MCF 10A (cell line): ENCODE data around the gene NLRC5. TPM values are rescaled to one million over a fixed set of nuclear protein-coding genes. Genes with fewer than 3 reads are reported as not detected.
A peak's percentile ranks its signal among the peaks of the same experiment; 100 is the strongest.

ENCODE experiments used
- BruUV-seq: library from RNA; stranded (reverse); fragments of 400-500 nt; replicated peaks from 2 replicates; lab custom pipeline; 2021; lab: Mats Ljungman, UMichigan
- CTCF ChIA-PET: fragments of 300-600 bp; sonication (Branson Sonifier 250); formaldehyde crosslinking; extraction: SDS; loops from one replicate; lab custom pipeline; 2021; ENCODE audit warnings: antibody characterized with exemption, inconsistent platforms; lab: Yijun Ruan, JAX
- POLR2A ChIA-PET: fragments of 300-600, 350-650 bp; sonication (Branson Sonifier 250); formaldehyde crosslinking; extraction: SDS; loops from one replicate; lab custom pipeline; 2020; ENCODE audit warnings: antibody characterized with exemption, inconsistent platforms; lab: Yijun Ruan, JAX
- DNase-seq: peaks from one replicate; pipeline ENCODE4 v3.0.0-alpha.2; 2018; ENCODE audit not compliant: unreplicated experiment
- H3K27ac Mint-ChIP-seq: one replicate; pipeline ENCODE4 v1.8.0; 2022; ENCODE audit warnings: mild to moderate bottlenecking, low read depth, mixed read lengths; ENCODE audit not compliant: unreplicated experiment
- H3K27me3 Mint-ChIP-seq: one replicate; pipeline ENCODE4 v1.8.0; 2022; ENCODE audit warnings: mixed read lengths; ENCODE audit not compliant: insufficient read depth, unreplicated experiment
- H3K36me3 Mint-ChIP-seq: one replicate; pipeline ENCODE4 v1.8.0; 2022; ENCODE audit warnings: mild to moderate bottlenecking, moderate library complexity, mixed read lengths; ENCODE audit not compliant: insufficient read depth, unreplicated experiment
- H3K4me1 Mint-ChIP-seq: one replicate; pipeline ENCODE4 v1.8.0; 2022; ENCODE audit warnings: mixed read lengths; ENCODE audit not compliant: insufficient read depth, unreplicated experiment
- H3K4me3 Mint-ChIP-seq: one replicate; pipeline ENCODE4 v1.8.0; 2022; ENCODE audit warnings: mild to moderate bottlenecking, moderate library complexity, mixed read lengths; ENCODE audit not compliant: unreplicated experiment
- H3K9me3 Mint-ChIP-seq: one replicate; pipeline ENCODE4 v1.8.0; 2022; ENCODE audit warnings: mixed read lengths; ENCODE audit not compliant: unreplicated experiment
- CTCF ChIP-seq: fragments of 200-600 bp; IDR thresholded peaks from one replicate; pipeline ENCODE4 v1.8.0; 2022; ENCODE audit warnings: antibody characterized with exemption, mild to moderate bottlenecking; ENCODE audit not compliant: unreplicated experiment
- intact Hi-C: fragments of 100-400 bp; cut with micrococcal nuclease; formaldehyde crosslinking; loops from 2 replicates; pipeline ENCODE4 v1.14.1; 2022
- total RNA-seq: library from RNA; stranded (reverse); gene quantifications from 2 replicates; pipeline ENCODE4 v1.2.3, GENCODE V29; 2022

NLRC5 gene
- total RNA-seq, 1 experiment from 2014 or later, result 8.0 TPM

GRCh38 chr16:57044931-57045693 lies 55.8 kb downstream of the NLRC5 start:
- no peak for DNase-seq
- POLR2A ChIA-PET, result interaction anchor here (0.9 kb wide), 1 partner anchor 41 kb away, joined by 4 read pairs; no protein-coding TSS in a partner anchor
- no peak for TF ChIP-seq CTCF
- BruUV-seq, result no TSS peak
- peaks cover 8% of the 10 kb centered on the region for H3K9me3 Mint-ChIP-seq
- no peaks in the 10 kb centered on the region for H3K36me3 Mint-ChIP-seq
- intact Hi-C loops, result no loop called here
- no peak overlapping the region for H3K4me3 Mint-ChIP-seq
- no peak overlapping the region for H3K27ac Mint-ChIP-seq
- H3K27me3 Mint-ChIP-seq, result no peaks in the 10 kb centered on the region
- no peaks in the 10 kb centered on the region for H3K4me1 Mint-ChIP-seq
- CTCF ChIA-PET, result interaction anchor here (0.7 kb wide), 1 partner anchor 16 kb away, joined by 3 read pairs; no protein-coding TSS in a partner anchor

GRCh38 chr16:57045694-57046381 lies 56.5 kb downstream of the NLRC5 start:
- no TSS peak for BruUV-seq
- ChIA-PET CTCF (interaction anchor here (0.7 to 1.2 kb wide), 2 partner anchors 13 to 16 kb away, joined by 3 read pairs; no protein-coding TSS in a partner anchor), POLR2A (interaction anchor here (0.9 kb wide), 1 partner anchor 42 kb away, joined by 4 read pairs; no protein-coding TSS in a partner anchor)
- no peaks in the 10 kb centered on the region for H3K36me3 Mint-ChIP-seq
- no peak overlapping the region for H3K4me3 Mint-ChIP-seq
- H3K9me3 Mint-ChIP-seq, result peaks cover 6% of the 10 kb centered on the region
- peak; percentile 18 for DNase-seq
- no peaks in the 10 kb centered on the region for H3K27me3 Mint-ChIP-seq
- H3K4me1 Mint-ChIP-seq, result no peaks in the 10 kb centered on the region
- intact Hi-C loops, result no loop called here
- TF ChIP-seq CTCF, result no peak
- H3K27ac Mint-ChIP-seq, result no peak overlapping the region

GRCh38 chr16:57048095-57048494 lies 58.7 kb downstream of the NLRC5 start:
- CTCF ChIA-PET, result interaction anchor here (0.7 kb wide), 1 partner anchor 13 kb away, joined by 3 read pairs; no protein-coding TSS in a partner anchor
- intact Hi-C loops, result no loop called here
- H3K4me1 Mint-ChIP-seq, result no peaks in the 10 kb centered on the region

More at GRCh38 chr16:57048095-57048494, 58.7 kb downstream of the NLRC5 start:
- Mint-ChIP-seq H3K27ac (no peak overlapping the region), H3K36me3 (no peaks in the 10 kb centered on the region), H3K27me3 (no peaks in the 10 kb centered on the region), H3K4me3 (no peak overlapping the region), H3K9me3 (no peaks in the 10 kb centered on the region)
- POLR2A ChIA-PET, result no interaction called here
- no TSS peak for BruUV-seq
- no peak for DNase-seq
- TF ChIP-seq CTCF, result no peak
